Activated CD8-positive, alpha-beta memory T cell treated with anti-CD3 and anti-CD28 coated beads, Interleukin-2, amount 50 U/mL, for 48 hours (primary cell): ENCODE results near the gene SLC22A16.

Source experiments
- DNase-seq: peaks from one replicate; pipeline ENCODE4 v3.0.0-alpha.2; 2020

Gene SLC22A16

DNA sequence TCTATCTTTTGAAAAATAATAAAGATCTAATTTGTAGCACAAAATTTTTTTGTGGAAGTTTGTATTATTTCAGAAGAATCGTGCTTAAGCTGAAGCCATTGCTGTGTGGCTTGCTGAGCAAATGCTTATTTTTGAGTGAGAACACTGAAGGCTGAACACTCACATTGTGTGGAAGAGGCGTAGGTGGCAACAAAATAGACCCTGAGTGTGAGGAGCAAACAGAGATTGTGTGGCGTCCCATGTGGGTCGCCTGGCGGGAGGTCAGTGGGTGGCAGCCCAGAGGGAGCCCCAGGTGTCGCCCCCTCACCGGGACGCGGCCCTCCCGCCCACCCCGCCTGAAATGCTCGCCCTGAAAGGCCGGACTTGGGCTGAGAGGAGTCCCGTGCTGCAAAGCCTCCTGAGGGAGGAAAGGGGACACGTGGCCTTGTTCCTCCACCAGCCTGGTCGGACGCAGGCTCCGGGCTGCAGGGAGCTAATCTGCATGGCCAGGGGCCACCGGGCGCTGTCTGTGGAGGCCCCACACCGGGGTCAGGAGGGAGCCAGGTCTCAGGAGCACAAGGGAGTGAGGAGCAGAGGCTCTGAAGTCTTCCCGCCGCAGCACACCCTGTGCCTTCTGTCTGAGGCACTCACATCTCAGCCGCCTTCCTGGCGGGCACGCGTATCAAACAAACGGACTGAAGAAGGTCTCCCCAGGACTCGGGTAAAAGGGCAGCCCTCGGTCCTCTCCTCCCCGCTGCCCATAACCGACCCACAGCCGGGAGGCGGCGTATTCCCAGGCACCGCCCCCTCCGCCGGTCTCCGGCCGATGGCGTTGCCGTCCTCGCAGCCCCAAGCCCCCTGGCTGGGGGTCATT lies 77.0 kb downstream of the SLC22A16 start:
- DNase-seq: no peak

DNA sequence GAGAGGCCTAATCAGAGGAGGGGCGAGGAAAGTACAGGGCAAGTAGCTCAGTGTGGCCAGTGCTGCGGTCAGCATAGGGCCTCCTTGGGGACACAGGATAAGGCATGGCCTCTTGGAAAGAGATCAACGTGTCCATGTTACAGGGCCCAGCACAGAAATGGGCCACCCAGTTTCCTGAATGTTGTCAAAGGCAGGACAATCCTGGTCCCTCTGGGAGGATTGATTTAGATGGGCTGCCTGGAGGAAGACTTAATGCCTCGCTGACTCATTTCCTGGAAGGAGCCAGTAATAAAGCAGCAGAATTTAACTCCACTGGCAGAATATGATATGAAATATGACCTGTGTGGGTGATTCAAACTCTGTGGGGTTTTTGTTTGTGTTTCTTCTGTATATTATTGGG lies 77.6 kb downstream of the SLC22A16 start:
- DNase-seq: no peak

- no peak for DNase-seq
These were observed 81.2 kb downstream of the SLC22A16 start for GRCh38 chr6:110395221-110395620.

DNA sequence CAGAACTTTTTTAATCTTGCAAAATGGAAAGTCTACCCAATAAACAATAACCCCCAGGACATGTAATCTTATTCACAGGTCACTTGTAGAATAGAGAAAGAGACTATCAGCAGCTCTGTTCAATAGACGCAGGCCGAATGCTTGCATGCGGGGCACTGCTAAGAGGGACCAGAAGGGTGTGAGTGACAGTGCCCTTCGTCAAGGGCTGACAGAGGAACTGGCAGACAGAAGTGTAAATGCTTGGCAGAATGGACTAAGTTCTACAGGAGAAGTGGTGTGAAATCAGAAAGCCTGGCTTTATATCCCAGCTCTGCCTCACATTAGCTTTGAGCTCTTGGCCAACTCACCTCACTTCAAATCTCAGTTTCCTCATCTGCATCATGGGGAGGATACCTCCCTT lies 82.0 kb downstream of the SLC22A16 start:
- no peak for DNase-seq

DNA sequence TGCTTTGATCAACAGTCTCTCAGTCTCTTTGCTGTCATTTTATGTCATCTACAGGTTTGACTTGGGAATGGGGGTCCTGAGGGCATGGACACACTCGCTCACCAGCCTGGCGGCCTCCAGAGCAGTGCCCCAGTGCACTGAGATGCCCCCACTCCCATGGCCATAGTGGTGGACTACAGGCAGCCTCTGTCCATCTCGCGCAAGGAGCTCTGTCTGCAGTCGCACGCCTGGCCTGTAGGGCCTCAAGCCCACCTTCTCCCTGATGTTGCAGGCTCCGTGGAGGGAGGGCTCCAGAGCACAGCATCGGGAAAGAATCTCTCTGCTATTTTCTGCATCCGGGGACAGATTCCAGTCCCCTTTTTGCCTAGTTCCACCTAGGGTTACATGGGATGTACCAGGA lies 83.7 kb downstream of the SLC22A16 start:
- no peak for DNase-seq

DNA sequence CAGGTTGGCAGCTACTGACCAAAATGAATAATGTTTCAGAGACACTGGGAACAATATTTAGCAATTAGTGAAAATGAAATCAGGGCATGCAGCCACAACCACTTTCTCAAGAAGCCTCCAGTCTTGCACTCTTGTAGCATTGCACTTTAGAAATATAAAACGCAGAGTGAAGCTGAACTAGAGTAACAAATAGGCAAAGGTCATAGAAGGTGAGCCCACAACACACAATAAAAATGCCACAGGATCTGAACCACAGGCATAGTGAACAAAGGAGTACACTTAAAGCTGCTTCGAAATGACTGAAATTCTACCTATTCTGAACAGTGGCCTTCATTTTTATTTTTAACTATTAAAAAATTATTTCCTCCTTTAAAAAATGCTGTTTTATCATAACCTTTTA lies 86.0 kb downstream of the SLC22A16 start:
- no peak for DNase-seq

- DNase-seq: no peak
These were observed 86.6 kb downstream of the SLC22A16 start for GRCh38 chr6:110389689-110390382.

DNA sequence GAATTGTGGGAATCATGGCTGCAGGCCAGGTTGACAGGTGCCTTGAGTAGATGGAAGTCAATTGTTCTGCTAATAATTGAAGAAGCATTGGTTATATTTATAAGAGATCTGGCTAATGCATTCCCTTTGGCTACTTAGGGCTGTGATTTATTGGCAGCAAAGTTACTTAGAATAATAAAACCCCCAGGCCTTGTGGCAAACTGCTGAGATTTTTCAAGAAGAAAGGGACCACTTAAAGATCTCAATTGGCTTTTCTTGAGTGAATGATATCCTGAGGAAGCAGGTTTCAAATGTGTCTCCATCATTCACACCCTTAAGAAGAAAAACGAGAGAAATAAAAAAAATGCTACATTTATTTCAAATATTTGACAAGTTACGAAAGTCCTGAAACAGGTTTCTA lies 88.4 kb downstream of the SLC22A16 start:
- DNase-seq: no peak

DNA sequence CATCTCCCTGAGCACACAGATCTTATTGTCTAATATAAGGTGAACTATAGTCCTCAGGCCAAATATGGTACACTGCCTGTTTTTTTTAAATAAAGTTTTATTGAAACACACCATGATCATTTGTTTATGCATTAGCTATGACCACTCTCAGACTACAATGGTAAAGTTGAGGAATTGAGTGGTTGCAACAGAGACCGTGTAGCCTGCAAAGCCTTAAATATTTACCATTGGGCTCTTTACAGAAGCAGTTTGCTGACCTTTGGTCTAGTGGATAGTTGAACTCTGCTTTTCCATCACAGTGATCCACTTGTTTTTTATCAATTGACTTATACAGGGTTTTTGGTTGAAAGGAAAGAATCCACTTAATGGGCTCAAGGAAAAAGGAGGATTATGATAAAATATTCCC lies 91.0 kb downstream of the SLC22A16 start:
- DNase-seq: no peak

DNA sequence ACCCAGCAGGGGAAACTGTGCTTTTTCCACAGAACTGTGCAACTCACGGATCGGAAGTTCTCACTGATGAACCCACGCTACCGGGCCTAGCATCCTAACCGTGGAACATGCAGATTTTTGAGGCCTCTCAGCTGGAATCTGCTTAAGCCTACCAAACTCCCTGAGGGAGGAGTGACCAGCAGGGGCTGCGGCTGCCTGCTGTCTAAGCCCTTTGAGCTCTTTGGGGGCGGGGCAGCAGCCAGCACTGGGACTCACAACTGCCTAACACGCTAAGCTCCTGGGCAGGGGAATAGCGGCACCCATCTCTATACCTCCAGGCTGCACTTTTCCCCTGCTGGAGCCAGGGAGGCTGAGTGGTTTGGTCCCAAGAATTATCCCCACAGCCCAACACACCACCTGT lies 97.9 kb downstream of the SLC22A16 start:
- no peak for DNase-seq
